Prostate gland (tissue), 2 donors: ENCODE data around the gene STX12.

Source experiments
- POLR2A ChIP-seq: fragments of 450-650 bp; IDR thresholded peaks from one replicate; pipeline ENCODE4 v1.6.1; 2016; ENCODE audit warnings: antibody characterized with exemption, mild to moderate bottlenecking
- TF ChIP-seq, protein P1 (sequence below), 4 experiments: fragments of 200-600 bp in 2 of 4; fragments of 450-650 bp in 2 of 4; sonication (generic) in 2 of 4; IDR thresholded peaks; 1 replicate in 3 of 4; 2 replicates in 1 of 4; pipeline ENCODE4 v1.5.1; 2016 to 2019; ENCODE audit warnings: antibody characterized with exemption in 4 of 4, mild to moderate bottlenecking in 2 of 4, moderate library complexity in 2 of 4

- TF ChIP-seq, protein P1, sequence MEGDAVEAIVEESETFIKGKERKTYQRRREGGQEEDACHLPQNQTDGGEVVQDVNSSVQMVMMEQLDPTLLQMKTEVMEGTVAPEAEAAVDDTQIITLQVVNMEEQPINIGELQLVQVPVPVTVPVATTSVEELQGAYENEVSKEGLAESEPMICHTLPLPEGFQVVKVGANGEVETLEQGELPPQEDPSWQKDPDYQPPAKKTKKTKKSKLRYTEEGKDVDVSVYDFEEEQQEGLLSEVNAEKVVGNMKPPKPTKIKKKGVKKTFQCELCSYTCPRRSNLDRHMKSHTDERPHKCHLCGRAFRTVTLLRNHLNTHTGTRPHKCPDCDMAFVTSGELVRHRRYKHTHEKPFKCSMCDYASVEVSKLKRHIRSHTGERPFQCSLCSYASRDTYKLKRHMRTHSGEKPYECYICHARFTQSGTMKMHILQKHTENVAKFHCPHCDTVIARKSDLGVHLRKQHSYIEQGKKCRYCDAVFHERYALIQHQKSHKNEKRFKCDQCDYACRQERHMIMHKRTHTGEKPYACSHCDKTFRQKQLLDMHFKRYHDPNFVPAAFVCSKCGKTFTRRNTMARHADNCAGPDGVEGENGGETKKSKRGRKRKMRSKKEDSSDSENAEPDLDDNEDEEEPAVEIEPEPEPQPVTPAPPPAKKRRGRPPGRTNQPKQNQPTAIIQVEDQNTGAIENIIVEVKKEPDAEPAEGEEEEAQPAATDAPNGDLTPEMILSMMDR (IDR thresholded peaks at IDR 0.05), result no peak
- TF ChIP-seq POLR2A, result no peak
These were observed 62.5 kb downstream of the STX12 start for GRCh38 chr1:27835501-27835900.
